Neural cell (in vitro differentiated cells): ENCODE measurements around the gene ABCG2.

Experiments
- POLR2AphosphoS5 ChIP-seq: IDR thresholded peaks from 2 replicates; pipeline ENCODE4 v1.6.1; 2012
- RAD21 ChIP-seq: fragments of 450-650 bp; conservative IDR thresholded peaks from 2 replicates; pipeline ENCODE4 v1.6.1; 2014; ENCODE audit warnings: antibody characterized with exemption, mild to moderate bottlenecking, moderate library complexity
- SMC3 ChIP-seq: fragments of 450-650 bp; conservative IDR thresholded peaks from 2 replicates; pipeline ENCODE4 v1.6.1; 2014; ENCODE audit warnings: antibody characterized with exemption, mild to moderate bottlenecking, moderate library complexity; ENCODE audit not compliant: poor library complexity
- TF ChIP-seq, protein P1 (sequence below): fragments of 450-650 bp; IDR thresholded peaks from 2 replicates; pipeline ENCODE4 v1.5.1; 2014; ENCODE audit warnings: antibody characterized with exemption, mild to moderate bottlenecking, moderate library complexity; ENCODE audit not compliant: poor library complexity, severe bottlenecking

DNA sequence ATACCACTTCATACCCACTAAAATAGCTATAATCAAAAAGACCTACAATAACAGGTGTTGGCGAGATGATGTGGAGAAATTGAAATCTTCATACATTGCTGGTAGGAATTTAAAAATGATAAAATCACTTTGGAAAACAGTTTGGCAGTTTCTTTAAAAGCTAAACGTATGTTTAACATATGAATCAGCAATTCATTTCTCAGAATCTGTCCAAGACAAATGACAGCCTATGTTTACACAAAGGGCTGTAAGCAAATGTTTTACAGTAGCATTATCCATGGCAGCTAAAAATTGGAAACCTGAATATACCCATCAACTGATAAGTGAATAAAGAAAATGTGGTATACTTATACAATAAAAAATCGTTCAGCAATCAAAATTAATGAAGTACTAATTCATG is 33.0 kb upstream of the ABCG2 start:
- TF ChIP-seq SMC3 (no peak), POLR2AphosphoS5 (no peak), RAD21 (no peak)
- TF ChIP-seq, protein P1, sequence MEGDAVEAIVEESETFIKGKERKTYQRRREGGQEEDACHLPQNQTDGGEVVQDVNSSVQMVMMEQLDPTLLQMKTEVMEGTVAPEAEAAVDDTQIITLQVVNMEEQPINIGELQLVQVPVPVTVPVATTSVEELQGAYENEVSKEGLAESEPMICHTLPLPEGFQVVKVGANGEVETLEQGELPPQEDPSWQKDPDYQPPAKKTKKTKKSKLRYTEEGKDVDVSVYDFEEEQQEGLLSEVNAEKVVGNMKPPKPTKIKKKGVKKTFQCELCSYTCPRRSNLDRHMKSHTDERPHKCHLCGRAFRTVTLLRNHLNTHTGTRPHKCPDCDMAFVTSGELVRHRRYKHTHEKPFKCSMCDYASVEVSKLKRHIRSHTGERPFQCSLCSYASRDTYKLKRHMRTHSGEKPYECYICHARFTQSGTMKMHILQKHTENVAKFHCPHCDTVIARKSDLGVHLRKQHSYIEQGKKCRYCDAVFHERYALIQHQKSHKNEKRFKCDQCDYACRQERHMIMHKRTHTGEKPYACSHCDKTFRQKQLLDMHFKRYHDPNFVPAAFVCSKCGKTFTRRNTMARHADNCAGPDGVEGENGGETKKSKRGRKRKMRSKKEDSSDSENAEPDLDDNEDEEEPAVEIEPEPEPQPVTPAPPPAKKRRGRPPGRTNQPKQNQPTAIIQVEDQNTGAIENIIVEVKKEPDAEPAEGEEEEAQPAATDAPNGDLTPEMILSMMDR: no peak
